ENCODE results near the gene RSKR. TPM values are rescaled to one million over a fixed set of nuclear protein-coding genes. Genes with fewer than 3 reads are reported as not detected.
"Not testable (repeated sequence)": the region's sequence is repeated elsewhere in the genome, so short reads cannot be mapped to it uniquely, and the experiment has no call there.

The RSKR gene
- total RNA-seq, 1 donor from 2014 or later = 8.3 TPM

DNA sequence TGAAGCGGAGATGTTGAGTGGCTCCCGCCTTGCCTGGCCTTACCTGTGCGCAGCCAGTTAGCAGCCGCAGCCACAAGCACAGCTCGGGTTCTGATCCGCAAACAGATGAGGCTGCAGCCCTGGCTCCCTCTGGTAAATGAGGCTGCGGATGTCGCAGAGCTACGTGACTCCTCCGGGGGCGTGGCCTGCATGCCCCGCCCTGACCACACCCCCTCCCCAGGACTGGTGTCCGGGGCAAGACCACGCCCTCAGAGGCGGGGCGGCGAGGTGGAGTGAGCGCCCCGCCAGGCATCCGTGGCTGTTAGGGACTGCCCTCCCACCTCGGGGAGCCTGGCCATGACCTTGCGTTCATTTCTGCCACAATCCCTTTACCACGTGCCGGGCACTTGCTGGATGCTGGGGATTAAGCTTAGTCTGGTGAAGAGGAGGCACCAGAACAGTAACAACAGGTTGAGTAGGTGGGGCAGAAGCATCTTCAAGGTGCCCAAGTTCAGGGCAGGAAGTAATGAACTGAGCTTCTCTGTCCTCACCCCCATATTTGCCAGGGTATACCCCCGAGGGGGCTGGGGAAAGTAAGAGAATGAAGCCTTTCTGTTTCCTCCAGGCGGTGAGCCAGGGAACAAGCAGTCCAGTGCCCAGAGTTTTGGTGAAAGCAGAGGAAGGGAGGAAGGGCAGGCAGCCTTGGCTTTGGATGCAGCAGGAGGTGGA is 37.1 kb downstream of the RSKR start, which contains the start of gene ALDOC:
Gene ALDOC (minus strand): TSS at position 138 of the 708 bp plus-strand sequence. CDS start 1,363 bp downstream, outside the sequence.
- peak; percentile 92 for DNase-seq

DNA sequence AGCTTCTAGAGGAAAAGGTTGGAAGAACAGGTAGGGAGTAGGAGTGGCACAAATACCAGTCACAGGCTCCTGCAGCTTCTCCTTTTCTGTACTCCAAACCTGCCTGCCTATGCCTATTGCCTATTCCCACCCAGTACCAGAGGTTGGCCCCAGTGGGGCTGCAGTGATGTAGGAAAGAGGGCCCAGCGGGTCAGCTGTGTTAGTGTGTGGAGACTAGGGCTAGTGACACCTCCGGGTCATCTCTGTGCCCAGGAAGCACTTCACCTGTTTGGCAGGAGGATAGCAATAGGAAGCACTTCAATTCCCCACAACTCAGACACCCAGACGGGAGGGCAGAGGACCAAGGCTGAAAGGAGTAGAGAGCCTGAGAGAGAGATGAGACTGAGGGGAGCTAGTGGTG is 38.0 kb downstream of the RSKR start:
- not testable (repeated sequence) for DNase-seq

DNA sequence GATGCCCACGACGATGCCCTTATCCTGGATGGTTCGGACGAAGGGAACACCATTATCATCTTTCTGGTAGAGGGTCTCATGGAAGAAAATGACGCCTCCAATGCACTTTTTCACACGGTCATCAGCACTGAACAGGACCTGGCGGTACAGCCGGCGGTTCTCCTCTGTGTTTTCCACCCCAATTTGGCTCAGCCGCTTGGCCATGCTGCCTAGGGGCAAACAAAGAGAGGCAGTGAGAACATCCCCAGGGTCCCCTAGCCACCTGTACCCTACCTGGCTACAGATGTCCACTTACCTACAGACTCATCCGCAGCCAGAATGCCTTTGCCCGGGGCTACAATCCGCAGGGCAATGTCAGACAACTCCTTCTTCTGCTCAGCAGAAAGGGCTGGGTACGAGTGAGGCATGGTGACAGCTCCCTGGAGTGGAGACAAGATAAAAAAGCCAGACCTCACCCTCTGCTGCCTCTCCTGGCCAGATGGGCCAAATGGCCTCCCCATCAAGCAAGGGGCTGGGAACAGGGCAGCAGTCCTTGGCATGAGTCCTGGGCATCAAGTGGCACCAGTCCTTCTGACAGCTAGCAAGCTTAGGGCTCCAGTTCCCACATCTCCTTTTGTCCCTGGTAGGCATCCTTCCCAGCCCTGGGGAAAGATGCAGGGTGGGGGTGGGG is 38.7 kb downstream of the RSKR start:
- DNase-seq = no peak

DNA sequence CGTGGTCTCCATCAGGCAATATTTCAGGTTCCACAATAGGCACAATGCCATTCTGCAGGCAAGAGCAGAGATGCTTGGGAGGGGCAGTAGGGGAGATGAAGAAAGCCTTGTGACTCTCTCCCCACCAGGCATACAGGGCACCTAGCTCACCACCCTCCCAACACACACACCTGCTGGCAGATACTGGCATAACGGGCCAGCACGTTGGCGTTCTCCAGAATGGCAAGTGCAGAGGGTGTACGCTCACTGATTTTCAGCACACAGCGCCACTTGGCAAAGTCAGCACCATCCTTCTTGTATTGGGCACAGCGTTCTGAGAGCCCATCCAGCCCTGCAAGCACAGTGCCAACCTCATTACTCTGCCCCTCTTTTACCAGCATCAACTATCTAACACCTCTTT is 39.5 kb downstream of the RSKR start:
- no peak for DNase-seq

DNA sequence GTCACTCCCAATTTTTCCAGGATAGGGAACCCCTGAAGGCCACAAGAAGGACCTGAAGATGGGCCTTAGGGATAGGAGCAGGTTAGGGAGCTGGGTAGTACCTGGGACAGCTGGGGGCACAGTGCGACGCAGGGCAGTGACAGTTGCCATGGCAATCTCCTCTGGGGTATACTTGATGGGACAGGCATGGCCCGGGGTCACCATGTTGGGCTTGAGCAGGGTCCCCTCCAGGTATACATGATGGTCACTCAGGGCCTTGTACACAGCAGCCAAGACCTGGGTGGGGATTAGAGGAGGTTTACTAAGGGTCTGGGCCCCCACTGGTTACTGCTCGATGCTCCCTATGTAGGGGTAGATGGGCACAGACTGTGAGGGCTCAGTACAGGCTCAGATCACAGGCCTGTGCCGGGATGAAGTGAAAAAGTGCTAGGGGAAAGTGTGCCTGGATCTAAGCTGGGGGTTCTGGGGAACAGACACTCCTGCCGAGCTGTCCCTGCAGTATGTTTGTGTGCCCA is 40.0 kb downstream of the RSKR start:
- DNase-seq = no peak

DNA sequence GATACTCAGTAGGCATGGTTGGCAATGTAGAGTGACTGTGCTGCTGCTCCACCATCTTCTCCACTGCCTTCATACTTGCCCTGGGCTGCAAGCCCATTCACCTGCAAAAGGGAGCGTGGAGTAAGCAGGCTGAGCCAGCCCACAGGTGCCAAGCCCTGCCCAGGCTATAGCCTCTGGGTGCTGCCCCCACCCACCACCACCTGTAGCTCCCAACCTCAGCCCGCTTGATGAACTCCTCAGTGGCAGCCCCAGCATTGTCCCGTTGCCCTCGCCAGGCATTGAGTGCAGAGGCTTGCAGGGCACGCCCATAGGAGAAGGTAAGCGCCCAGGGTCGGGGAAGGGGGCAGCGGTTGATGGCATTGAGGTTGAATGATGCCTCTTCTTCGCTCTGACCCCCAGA is 40.5 kb downstream of the RSKR start:
- no peak for DNase-seq

- DNase-seq = no peak
Observed at GRCh38 chr17:28573040-28573380, 41.0 kb downstream of the RSKR start.

DNA sequence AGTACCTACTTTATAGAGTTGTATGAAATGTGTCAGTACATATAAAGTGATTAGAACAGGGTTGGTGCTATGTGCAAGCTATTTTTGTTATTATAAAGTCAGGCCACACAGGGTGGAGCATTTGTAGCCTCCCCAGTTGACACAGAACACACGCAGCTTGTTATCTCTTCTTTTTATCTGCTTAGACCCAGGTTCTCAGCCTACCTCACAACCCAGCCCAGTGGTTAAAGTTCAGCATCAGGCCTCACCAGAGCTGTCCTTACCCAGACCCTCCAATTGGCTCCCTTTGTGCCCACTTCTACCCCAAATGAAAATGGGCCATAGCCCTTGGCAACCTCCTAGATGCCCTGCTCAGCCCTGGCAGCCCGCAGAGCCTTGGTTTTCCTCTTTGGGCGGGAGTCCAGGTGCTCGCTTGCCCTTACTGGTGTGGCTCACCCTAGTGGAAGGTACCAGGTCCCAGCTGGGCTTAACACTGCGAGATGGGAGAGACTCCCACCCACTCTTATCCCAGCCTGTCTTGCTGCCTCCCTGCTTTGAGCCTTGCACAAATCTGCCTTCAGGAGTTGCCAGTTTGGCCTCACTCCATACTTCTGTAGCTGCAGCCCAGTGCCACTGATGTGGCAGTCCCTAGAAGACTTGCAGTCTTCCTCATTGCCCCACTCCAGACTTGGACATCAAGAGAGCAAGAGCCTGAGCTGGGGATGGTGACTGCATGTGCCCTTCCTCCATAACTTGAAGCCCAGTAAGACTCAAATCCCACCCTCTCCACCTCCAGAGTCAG is 41.5 kb downstream of the RSKR start:
- DNase-seq = no peak

DNA sequence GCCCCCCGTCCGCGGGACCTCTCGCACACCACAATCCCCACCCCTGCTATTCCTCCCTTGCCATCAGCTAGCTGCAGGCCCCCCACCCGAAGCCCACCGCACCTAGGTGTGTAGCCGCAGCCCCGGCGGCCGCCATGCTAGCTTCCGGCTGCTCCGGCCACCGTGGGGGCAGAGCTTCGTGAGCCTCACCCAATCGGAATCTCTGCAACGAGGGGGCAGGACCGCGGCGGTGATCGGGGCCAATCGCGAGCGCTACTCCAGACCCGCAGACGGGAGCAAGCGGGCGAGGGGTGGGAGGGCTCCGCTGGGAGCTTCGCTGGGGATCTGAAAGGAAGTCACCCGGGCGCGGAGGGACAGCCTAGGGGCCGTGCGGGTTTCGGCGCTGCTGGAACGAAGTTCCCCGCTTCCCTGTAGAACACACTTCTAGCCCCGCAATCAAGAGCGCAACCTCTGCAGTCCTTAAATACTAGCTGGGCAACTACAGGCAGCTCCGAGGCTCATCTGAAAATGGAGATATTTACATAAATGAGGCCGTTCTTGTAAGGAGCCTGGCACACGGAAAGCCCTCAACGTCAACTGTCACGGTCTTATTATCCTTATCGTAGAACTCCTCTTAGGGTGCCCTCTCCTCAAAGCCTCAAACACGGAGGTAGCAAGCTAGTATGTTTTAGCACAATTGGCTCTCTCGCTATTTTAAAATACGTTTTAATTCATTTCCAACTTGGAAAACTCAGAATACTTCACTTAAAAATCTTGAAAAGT is 42.4 kb downstream of the RSKR start, which contains the start of gene PIGS:
Gene PIGS (minus strand): TSS at position 164 of the 762 bp plus-strand sequence. CDS start 28 bp downstream, at position 136.
- peak; percentile 94 for DNase-seq

DNA sequence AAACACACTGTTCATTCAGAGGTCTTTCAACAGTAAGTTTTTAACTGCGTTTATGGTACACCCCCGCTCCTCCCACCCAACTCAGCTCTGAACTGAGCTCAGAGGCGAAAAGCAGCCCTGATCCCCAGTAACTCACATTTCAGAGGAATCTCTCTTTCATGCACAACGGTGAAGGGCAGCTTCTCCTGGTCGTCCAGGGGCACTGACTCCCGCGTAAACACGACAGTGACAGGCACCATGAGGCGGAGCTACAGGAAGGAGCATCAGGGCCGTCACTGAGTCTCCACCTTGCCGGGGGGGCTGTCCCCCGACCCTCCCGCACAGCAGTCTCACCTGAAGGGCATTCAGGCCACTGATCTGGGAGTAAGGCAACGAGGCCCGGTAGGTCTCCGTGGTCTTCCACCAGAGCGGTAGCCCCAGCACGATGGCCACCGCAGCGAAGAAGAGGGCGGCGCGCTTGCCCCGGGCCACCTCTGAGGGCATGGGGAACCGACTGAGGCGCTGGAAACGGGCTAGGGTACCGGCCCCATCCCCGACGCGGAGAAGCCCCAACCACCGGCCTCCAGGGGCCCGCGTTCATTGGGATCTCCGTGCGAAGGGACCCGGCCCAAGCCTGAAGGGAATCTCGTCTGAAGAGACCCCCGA is 43.1 kb downstream of the RSKR start:
- DNase-seq = peak; percentile 40

DNA sequence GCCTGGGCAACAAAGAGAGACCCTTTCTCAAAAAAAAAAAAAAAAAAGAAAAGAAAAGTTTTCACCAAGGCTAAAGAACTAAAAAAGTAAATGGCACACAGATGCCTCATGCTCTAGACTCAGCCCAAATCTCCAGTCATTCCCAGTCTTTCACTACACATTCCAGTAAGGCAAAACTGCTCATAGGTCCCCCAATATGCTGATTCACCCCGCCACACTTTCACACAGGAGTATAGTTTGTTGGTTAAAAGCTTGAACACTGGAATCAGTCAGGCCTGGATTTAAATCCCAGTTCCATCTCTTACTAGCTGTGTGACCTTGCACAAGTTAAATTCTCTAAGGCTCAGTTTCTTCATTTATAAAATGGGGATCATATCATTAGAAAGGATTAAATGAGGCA is 44.5 kb downstream of the RSKR start:
- DNase-seq = no peak

GRCh38 chr17:28567604-28568003 is 46.4 kb downstream of the RSKR start:
- no peak for DNase-seq

GRCh38 chr17:28563475-28563874 is 50.5 kb downstream of the RSKR start:
- peak; percentile 48 for DNase-seq

Other genes starting within 250 kb of the RSKR start
- gene SEBOX, start 249.0 kb downstream of the RSKR start, total RNA-seq = not detected in 2 replicates
- gene VTN, start 243.9 kb downstream of the RSKR start, total RNA-seq = 0.14 and 0.34 TPM in 2 replicates
- gene SARM1, start 242.5 kb downstream of the RSKR start, total RNA-seq = 4.2 and 5.1 TPM in 2 replicates
- gene SLC46A1, start 208.0 kb downstream of the RSKR start, total RNA-seq = 1.9 and 2.9 TPM in 2 replicates
- not detected in 2 replicates for gene SLC13A2, start 140.5 kb downstream of the RSKR start, total RNA-seq
- gene FOXN1, start 107.8 kb downstream of the RSKR start, total RNA-seq = not detected in 2 replicates
- gene UNC119, start 61.6 kb downstream of the RSKR start, total RNA-seq = 31.9 and 32.0 TPM in 2 replicates
- gene PIGS, start 42.7 kb downstream of the RSKR start, total RNA-seq = 65.9 and 86.0 TPM in 2 replicates
- gene ALDOC, start 37.3 kb downstream of the RSKR start, total RNA-seq = 23.5 and 29.9 TPM in 2 replicates
- gene SPAG5, start 15.2 kb downstream of the RSKR start, total RNA-seq = 10.6 and 47.7 TPM in 2 replicates
- gene BLTP2, start 31.0 kb upstream of the RSKR start, total RNA-seq = 163 and 213 TPM in 2 replicates
- 48.9 and 79.5 TPM in 2 replicates for gene SDF2, start 47.7 kb upstream of the RSKR start, total RNA-seq
- gene SUPT6H, start 48.0 kb upstream of the RSKR start, total RNA-seq = 42.2 and 75.9 TPM in 2 replicates
- gene PROCA1, start 97.7 kb upstream of the RSKR start, total RNA-seq = 0.51 and 0.56 TPM in 2 replicates
- gene RAB34, start 103.7 kb upstream of the RSKR start, total RNA-seq = 25.6 and 36.9 TPM in 2 replicates
- gene RPL23A, start 105.8 kb upstream of the RSKR start, total RNA-seq = 777 and 912 TPM in 2 replicates
- 0.85 and 0.93 TPM in 2 replicates for gene TLCD1, start 112.0 kb upstream of the RSKR start, total RNA-seq
- gene NEK8, start 114.6 kb upstream of the RSKR start, total RNA-seq = 2.9 and 3.9 TPM in 2 replicates
- 32.1 and 37.4 TPM in 2 replicates for gene TRAF4, start 129.8 kb upstream of the RSKR start, total RNA-seq
- 9.5 and 14.6 TPM in 2 replicates for gene FAM222B, start 228.6 kb upstream of the RSKR start, total RNA-seq
- 37.8 and 49.1 TPM in 2 replicates for gene ERAL1, start 240.8 kb upstream of the RSKR start, total RNA-seq

Data from dermis blood vessel endothelial cell (primary cell).